HG02870 (cell line): ENCODE measurements around the gene RILPL1.
"Not testable (repeated sequence)": the region's sequence is repeated elsewhere in the genome, so short reads cannot be mapped to it uniquely, and the experiment has no call there.

Experiments
- ATAC-seq: cut with Tn5 transposase; IDR thresholded peaks from one replicate; pipeline ENCODE4 v1.9.1; 2021; ENCODE audit warnings: mild to moderate bottlenecking, moderate library complexity; ENCODE audit not compliant: unreplicated experiment

The RILPL1 gene

DNA sequence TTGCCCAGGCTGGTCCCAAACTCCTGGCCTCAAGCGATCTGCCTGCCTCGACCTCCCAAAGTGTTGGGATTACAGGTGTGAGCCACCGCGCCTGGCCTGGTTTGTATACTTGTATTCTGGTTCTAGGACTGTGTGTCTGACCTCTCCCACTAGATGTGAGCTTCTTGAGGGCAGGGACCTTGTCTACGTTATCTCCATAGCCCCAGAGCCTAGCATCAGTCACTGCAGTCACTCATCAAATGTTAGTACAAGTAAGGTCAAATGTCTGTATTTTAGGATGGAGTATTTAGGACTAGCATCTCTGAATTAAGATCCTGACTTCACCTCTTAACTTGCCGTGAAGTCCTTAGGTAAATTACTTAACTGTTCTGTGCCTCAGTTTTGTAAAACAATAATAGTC lies 99.9 kb downstream of the RILPL1 start:
- no peak for ATAC-seq

DNA sequence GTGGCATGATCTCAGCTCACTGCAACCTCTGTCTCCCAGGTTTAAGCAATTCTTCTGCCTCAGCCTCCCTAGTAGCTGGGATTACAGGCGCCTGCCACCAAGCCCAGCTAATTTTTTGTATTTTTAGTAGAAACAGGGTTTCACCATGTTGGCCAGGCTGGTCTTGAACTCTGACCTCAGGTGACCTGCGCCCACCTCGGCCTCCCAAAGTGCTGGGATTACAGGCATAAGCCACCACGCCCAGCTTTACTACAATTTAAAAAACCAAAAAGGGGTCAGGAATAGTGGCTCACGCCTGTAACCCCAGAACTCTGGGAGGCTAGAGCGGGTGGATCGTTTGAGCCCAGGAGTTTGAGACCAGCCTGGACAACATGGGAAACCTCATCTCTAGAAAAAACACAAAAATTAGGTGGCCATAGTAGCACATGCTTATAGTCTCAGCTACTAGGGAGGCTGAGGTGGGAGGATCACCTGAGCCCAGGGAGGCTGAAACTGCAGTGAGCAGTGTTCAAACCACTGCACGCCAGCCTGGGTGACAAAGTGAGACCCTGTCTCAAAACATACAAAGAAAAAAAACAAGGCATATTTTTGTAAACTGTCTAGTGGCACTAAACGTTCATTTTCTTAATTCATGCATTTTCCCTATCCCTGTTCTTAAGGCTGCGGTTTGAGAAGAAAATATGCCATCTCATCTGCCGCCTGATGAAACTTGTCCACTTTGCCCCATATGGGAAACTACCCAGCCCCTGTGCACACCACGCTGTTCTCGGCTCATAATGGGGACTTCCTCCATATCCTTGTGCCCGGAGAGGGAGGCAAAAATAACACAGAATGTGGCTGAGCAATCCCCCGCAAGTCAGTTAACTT lies 101.3 kb downstream of the RILPL1 start:
- not testable (repeated sequence) for ATAC-seq

DNA sequence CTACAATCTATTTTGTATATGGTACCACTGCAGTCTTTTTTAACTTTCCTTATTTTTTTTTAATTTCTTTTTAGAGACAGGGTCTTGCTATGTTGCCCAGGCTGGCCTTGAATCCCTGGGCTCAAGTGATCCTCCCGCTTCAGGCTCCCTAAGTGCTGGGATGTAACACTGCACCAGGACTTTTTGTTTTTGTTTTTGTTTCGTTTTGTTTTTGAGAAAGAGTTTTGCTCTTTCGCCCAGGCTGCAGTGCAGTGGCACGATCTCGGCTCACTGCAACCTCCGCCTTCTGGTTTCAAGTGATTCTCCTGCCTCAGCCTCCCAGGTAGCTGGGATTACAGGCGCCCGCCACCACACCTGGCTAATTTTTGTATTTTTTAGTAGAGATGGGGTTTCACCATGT lies 104.4 kb downstream of the RILPL1 start:
- not testable (repeated sequence) for ATAC-seq

DNA sequence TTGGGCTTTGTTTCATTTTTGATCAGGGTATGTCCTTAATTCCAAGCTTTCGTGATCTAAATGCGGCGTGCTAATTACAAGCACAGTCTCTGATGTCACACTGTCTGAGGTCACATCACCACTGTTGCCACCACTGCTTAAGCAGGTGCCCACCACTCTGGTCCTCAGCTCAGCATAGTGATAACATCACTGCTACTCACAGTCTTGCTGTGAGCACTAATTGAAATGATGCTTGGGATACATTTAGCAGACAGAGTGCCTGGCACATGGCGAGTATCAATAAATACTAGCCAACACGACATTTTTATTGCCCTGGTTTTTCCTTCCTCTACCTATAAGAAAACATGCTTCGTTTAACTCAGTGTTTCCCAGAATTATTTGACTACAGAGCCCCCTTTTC lies 104.9 kb downstream of the RILPL1 start:
- ATAC-seq = no peak

DNA sequence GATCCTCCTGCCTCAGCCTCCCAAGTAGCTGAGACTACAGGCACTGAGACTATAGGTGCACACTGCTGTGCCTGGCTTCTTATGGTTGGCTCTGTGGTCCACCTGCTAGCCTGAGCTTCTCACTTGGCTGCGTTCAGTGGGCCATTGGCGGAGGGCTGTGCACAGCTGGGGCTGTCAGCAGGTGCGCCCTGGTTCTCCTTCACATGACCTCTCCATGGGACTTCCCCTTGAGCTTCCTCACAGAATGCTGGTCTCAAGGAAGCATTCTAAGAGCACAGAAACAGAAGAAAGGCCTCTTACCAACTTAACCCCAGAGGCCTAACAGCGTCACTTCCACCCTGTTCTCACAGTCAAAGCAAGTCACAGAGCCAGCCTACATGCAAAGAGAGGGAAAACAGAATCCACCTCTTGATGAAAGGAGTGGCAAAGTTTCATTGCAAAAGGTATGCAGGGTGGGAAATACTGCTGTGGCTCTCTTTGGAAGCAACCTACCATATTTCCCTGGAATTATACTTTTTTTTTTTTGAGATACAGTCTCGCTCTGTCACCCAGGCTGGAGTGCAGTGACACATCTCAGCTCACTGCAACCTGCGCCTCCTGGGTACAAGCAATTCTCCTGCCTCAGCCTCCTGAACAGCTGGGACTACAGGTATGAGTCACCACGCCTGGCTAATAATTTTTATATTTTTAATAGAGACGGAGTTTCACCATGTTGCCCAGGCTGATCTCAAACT lies 106.3 kb downstream of the RILPL1 start:
- peak; percentile 89 for ATAC-seq

DNA sequence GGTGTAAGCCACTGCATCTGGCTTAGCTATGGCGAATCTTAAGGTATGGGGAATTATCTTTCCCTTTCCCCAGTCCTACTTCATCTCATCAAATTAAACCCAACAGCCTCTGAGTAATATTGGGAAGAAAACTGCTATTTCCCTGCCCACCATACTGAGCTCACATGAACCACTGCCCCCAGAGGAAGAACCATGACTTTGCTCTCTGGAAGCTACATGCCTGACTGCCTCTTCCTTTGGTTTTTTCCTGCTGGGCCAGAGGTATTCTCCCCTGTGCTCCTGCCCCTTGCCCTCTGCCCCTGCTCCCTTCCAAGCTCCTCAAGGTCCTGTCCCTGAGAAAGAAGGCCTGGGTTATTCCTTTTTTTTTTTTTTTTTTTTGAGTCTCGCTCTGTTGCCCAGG lies 112.2 kb downstream of the RILPL1 start:
- no peak for ATAC-seq
